GM21619 (cell line): ENCODE results near the gene GAS7.

Source experiments
- ATAC-seq: cut with Tn5 transposase; IDR thresholded peaks from one replicate; pipeline ENCODE4 v1.9.1; 2021; ENCODE audit not compliant: unreplicated experiment

The GAS7 gene

GRCh38 chr17:9900044-9900594 is 298.3 kb downstream of the GAS7 start:
- ATAC-seq = no peak

DNA sequence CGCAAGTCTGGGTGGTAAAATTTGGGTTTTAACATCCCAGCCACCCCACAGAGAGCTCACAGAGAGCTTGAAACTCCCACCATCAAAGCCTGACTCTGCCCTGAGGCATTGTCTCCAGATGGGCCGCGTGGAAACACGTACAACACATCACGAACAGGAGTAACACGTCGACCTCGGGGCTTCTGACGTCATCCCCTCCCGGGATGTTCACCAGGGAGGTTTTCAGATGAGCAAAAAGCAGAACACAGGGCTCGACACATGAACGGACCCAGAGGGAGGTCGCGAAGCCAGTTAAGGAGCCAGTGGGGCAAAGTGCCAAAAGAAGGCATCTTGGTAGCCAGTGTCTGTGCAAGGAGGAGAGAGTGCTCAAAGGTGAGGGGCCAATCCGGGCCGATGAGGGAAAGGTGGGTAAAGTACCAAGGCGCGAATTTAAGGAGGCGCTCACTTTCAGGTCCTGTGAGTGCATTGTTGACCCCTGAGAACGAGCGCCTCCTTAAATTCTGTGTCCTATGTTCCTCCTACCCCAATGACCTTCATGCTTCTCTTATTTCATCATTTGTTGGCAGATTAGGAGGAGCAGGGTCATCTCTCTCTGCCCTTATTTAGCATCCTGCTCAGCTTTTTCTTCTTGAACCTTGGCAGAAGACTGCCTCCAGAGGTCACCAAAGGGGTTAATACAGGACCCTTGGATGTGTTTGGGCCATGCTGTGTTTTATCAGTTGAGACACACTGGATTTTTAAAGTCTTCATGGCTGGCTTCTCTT is 298.9 kb downstream of the GAS7 start:
- ATAC-seq = no peak

- no peak for ATAC-seq
These were observed 299.6 kb downstream of the GAS7 start for GRCh38 chr17:9898812-9899211.

GRCh38 chr17:9897372-9897968 is 300.9 kb downstream of the GAS7 start:
- ATAC-seq = no peak

GRCh38 chr17:9895923-9896322 is 302.5 kb downstream of the GAS7 start:
- no peak for ATAC-seq

DNA sequence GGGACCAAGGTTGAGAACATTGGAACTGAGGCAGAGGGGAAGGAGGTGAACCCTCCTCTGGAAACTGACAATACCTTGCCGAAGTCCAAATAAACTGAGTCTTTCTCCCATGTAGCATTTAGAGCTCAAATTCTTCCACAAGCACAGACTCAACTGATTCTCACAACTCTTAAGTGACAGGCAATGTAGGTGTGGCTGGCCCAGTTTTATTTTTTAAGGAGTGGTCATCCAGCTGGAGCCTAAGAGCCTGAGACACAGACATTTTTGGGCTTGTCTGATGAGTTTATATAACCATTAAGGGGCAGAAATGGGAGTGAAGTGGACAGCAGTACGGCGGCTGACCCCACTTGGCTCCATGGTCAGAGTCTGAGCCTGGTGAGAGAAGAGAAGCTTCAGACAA is 304.2 kb downstream of the GAS7 start:
- ATAC-seq = no peak

DNA sequence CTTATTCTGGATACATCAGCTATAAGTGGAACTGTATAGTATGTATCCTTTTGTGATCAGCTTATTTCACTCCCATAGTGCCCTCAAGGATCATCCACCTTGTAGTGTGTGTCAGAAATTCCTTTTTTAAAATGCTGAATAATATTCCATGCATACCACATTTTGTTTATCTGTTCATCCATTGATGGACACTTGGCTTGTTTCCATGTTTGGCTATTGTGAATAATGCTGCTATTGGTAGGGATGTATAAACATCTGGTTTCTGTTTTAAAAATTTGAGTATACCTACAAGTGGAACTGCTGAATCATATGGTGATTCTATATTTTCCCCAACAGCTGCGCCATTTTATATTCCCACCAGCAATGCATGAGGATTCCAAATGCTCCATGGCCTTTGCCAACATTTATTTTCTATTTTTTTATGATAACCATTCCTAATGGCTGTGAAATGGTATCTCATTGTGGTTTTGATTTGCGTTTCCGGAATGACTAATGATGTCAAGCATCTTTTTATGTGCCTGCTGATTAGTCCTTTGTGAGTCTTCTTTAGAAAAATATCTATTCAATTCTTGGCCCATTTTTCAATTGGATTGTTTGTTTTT is 304.9 kb downstream of the GAS7 start:
- no peak for ATAC-seq

DNA sequence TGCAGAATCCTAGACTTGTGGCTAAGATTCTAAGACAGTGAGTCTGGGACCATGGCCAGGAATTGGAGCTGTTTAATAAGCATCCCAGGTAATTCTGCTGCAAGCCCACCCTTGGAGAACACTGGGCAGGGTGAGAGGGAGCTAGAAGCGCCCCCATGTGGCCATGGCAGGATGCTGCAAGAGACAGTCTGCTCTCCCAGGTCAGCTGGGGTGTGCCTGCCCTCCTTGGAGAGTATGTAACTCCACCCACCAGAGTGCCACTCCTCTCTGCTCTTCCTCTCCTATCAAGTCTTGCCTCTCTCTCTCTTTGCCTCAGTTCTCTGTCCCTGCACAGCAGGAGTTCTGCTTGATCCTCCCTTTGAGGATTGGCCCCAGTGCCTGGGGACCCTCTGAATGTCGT is 308.3 kb downstream of the GAS7 start:
- no peak for ATAC-seq

DNA sequence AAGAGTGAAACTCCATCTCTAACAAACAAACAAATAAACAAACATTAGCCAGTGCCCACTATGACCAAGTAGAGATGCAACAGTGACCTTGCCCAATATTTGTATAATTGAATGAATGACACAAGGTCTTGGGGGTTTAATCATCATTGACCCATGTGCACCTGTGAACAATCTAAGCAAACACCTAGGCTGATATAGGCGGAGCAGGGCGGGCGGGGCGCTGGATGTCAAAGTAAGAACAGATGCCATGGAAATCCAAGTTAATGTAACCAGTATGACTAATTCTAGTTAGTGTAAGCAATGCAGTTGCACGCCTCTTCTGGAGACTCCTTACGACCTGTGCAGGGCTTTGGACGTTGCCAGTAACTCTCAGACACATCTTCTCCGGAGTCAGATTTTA is 310.9 kb downstream of the GAS7 start:
- no peak for ATAC-seq

GRCh38 chr17:9886141-9886930 is 312.1 kb downstream of the GAS7 start:
- no peak for ATAC-seq

- no peak for ATAC-seq
These were observed 315.0 kb downstream of the GAS7 start for GRCh38 chr17:9883451-9883850.

DNA sequence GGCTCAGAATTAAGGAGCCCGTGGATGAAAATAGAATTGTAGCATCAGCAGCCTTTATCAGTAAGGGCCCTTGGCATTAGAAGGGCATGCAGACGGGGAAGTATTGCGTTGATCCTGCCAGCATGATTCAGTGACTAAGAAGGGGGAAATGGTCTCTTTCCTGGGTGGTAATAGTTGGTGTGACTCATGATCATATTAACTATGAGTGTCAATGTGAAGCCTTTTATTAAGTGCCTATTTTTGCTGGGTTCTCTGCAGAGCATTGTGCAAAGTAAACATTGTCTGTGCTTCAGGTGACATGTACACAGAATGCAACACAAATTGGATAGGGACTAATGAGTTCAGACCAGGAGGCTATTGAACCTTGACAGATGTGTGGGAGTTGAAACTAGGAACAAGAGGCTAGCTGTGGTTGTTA is 317.8 kb downstream of the GAS7 start:
- ATAC-seq = no peak

GRCh38 chr17:9878786-9879525 is 319.4 kb downstream of the GAS7 start:
- ATAC-seq = no peak

DNA sequence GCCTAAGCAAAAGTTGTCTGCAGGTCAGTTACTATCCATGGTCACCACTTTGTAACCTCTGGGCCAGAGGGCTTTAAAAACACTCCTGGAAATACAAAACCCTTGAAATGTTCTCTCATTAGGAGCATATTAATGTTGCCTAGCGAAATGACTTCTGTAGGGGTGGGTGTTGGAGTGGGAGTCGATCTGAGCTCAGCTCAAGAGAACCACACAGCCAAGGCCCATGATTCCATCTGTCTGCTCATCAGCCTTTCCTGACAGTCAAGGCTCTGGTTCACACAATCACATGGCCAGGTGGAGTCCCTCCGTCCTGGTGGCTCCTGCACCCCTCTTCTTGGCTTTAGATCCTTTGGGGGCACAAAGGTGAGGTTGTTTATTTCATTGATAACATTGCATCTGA is 320.1 kb downstream of the GAS7 start:
- no peak for ATAC-seq

DNA sequence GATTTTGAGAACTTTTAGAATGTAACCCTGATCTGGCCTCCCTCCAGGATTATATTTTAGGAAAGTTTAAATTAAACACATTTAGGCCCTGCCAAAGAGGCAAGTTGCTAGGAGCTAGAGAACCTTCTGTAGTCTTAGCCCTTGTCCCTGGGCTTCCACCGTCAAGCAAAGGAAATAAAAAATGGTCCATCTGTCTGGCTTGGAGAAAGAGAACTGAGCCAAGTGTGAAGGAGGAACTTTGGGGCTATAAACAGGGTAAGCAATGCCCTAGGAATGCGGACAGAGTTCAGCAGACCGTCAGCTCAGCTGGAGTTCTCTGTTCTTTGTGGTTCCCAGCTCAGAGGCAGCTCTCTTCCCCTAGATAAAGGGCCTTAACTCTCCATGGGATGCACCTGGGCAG is 323.0 kb downstream of the GAS7 start:
- ATAC-seq = no peak

GRCh38 chr17:9874722-9875121 is 323.7 kb downstream of the GAS7 start:
- no peak for ATAC-seq

GRCh38 chr17:9872852-9873251 is 325.6 kb downstream of the GAS7 start:
- no peak for ATAC-seq

DNA sequence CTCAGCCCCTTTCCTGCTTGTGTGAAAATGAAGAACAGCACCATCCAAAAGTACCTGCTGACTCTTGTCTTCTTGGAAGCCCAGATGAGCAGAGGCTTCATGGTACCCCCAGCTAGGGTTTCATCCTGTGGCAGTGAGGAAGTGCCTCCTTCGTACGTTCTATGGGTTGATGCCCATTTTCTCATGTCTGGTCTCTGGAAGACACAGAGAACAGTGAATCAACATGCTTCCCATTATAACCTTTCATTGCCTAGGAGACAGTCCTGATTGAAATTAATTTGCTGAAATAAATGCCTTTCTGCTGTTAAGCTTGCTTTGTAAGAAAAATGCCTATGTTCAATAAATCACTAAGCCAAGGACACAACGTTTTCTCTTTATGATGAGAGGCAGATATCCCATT is 329.9 kb downstream of the GAS7 start:
- ATAC-seq = no peak

DNA sequence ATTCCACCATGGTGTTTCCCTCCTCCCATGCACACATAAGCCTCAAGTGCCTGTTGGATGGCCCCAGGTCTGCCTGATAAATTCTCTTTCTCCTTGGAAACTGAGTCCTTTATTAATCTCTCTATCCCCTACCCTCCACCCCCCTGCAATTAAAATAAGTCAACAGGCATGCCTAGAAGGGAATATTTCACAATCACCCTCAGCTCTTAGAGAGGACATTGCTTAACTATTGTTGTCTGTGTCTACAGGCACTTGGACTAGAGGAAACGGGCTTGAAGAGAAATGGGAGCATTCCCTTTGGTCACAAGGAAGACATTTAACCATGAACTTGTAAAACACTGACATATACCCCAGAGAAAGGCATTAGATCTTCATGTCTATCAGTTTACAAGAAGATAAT is 332.8 kb downstream of the GAS7 start:
- ATAC-seq = no peak

DNA sequence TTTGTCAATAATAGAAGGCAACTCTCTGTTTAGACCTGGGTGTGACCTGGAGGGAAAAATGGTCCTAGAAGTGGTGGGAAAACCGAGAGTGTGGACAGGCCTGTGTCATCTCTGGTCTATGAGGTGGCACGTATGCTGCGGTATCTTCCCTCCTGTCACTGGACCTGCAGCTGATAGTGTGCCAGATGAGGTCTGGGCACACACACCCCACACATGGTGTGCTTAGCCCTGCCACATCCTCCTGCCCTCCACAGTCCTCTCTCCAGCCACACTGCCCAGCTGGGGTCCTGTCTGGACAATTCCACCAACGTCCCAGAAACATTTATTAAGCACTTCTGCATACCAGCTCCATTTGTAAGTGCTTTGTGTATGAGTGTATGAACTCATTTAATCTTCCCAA is 335.5 kb downstream of the GAS7 start:
- no peak for ATAC-seq

DNA sequence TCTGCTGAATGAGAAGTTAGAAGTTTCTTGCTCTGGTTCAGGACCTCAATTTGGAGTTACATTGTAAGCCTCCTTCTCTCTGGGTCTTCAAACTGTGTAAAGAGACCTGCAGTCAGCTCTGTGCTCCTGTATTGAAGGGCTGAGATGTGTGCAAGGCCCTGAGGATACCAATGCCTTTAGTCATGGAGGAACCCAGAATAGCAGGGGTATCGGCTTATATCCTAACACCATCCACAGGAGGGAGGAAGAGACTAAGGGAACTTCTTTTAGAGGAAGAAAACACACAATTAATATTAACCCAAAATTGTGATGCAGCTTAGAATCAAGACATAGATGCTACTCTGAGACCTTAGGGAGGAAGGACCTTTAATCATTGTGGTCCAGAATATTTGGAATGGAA is 336.2 kb downstream of the GAS7 start:
- ATAC-seq = no peak
